H1 (cell line): ENCODE data around the gene EPHB6. TPM values are rescaled to one million over a fixed set of nuclear protein-coding genes. Genes with fewer than 3 reads are reported as not detected.

ENCODE experiments used
- CTCF ChIA-PET: fragments of 300-600 bp; sonication (Branson Sonifier 250); formaldehyde crosslinking; loops from one replicate; lab custom pipeline; 2021; ENCODE audit not compliant: partially characterized antibody; lab: Charles Lee
- POLR2A ChIA-PET: fragments of 300-600 bp; sonication (Branson Sonifier 250); formaldehyde crosslinking; loops from one replicate; lab custom pipeline; 2021; ENCODE audit warnings: inconsistent platforms; ENCODE audit not compliant: partially characterized antibody; lab: Charles Lee
- DNase-seq, 2 experiments: peaks; one replicate each; pipeline versions ENCODE4 v3.0.0 to v3.0.0-alpha.2; 2010 to 2022; ENCODE audit warnings: low spot score in 2 of 2, low read depth in 1 of 2, mixed read lengths in 1 of 2
- FAIRE-seq: peaks from 2 replicates; lab custom pipeline; 2011; peaks lifted over from hg19 to GRCh38; lab: Jason Lieb, UNC
- H2AFZ ChIP-seq: 2 replicates; pipeline ENCODE4 v1.8.1; 2012; ENCODE audit warnings: low read length, inconsistent platforms
- H2AK5ac ChIP-seq: 2 replicates; pipeline ENCODE4 v1.6.1; 2013; ENCODE audit warnings: low read depth, low read length
- H2BK120ac ChIP-seq: replicated peaks from 2 replicates; pipeline ENCODE3; 2013; ENCODE audit warnings: low read depth, low read length, inconsistent platforms
- H2BK12ac ChIP-seq: 2 replicates; pipeline ENCODE4 v1.6.1; 2013; ENCODE audit warnings: low read depth, low read length
- H2BK15ac ChIP-seq: 2 replicates; pipeline ENCODE4 v1.6.1; 2013; ENCODE audit warnings: low read length
- H2BK20ac ChIP-seq: 2 replicates; pipeline ENCODE4 v1.6.1; 2013; ENCODE audit warnings: low read length
- H2BK5ac ChIP-seq: 2 replicates; pipeline ENCODE4 v1.6.1; 2013; ENCODE audit warnings: low read depth, low read length
- H3K14ac ChIP-seq: 2 replicates; pipeline ENCODE4 v1.6.1; 2013; ENCODE audit warnings: inconsistent platforms; ENCODE audit not compliant: insufficient read length
- H3K18ac ChIP-seq: 2 replicates; pipeline ENCODE4 v1.6.1; 2013; ENCODE audit warnings: low read length; ENCODE audit errors: extremely low read depth
- H3K23ac ChIP-seq: 2 replicates; pipeline ENCODE4 v1.6.1; 2013; ENCODE audit warnings: inconsistent platforms; ENCODE audit not compliant: insufficient read length
- H3K23me2 ChIP-seq: 2 replicates; pipeline ENCODE4 v1.6.1; 2013; ENCODE audit warnings: low read depth, low read length
- H3K27ac ChIP-seq: 2 replicates; pipeline ENCODE4 v1.6.1; 2011; ENCODE audit warnings: low read depth, low read length, inconsistent platforms
- H3K27me3 ChIP-seq, 4 experiments: replicated peaks in 1 of 4; 1 replicate in 1 of 4; 2 replicates in 3 of 4; pipeline versions ENCODE4 v1.6.1 to v1.8.1; 2011 to 2013; ENCODE audit warnings: low read length in 3 of 4, mild to moderate bottlenecking in 3 of 4, inconsistent platforms in 2 of 4, mixed read lengths in 2 of 4, moderate library complexity in 1 of 4; ENCODE audit not compliant: control insufficient read depth in 3 of 4, insufficient read depth in 3 of 4; ENCODE audit errors: extremely low read depth in 1 of 4
- H3K36me3 ChIP-seq, 4 experiments: 2 replicates each; pipeline versions ENCODE4 v1.6.1 to v1.8.1; 2011 to 2013; ENCODE audit warnings: mild to moderate bottlenecking in 4 of 4, low read length in 3 of 4, moderate library complexity in 2 of 4, control low read depth in 1 of 4, inconsistent platforms in 1 of 4; ENCODE audit not compliant: insufficient read depth in 4 of 4, control insufficient read depth in 2 of 4
- H3K4ac ChIP-seq: replicated peaks from 2 replicates; pipeline ENCODE3; 2013; ENCODE audit warnings: low read length, low read depth, mixed read lengths, inconsistent platforms; ENCODE audit not compliant: insufficient read length
- H3K4me1 ChIP-seq, 4 experiments: replicated peaks in 1 of 4; 1 replicate in 1 of 4; 2 replicates in 3 of 4; pipeline versions ENCODE4 v1.6.1 to v1.8.1; 2011 to 2013; ENCODE audit warnings: low read length in 3 of 4, inconsistent platforms in 2 of 4, mixed read lengths in 1 of 4; ENCODE audit not compliant: insufficient read depth in 4 of 4, control insufficient read depth in 3 of 4
- H3K4me2 ChIP-seq, 2 experiments: 2 replicates each; pipeline versions ENCODE4 v1.6.1 to v1.8.1; 2011 to 2013; ENCODE audit warnings: low read depth in 2 of 2, low read length in 2 of 2, control low read depth in 1 of 2, inconsistent platforms in 1 of 2, mild to moderate bottlenecking in 1 of 2; ENCODE audit not compliant: insufficient read depth in 1 of 2
- H3K4me3 ChIP-seq, 4 experiments: fragments of 200-600, 300-600 bp in 1 of 4; sonication (generic), shearing (Covaris generic), sonication (Bioruptor Twin) in 1 of 4; 2 replicates each; pipeline versions ENCODE4 v1.5.1 to v1.8.1; 2011 to 2016; ENCODE audit warnings: low read length in 4 of 4, low read depth in 3 of 4, control low read depth in 2 of 4, inconsistent platforms in 2 of 4, mild to moderate bottlenecking in 2 of 4, mixed read lengths in 1 of 4, moderate library complexity in 1 of 4; ENCODE audit not compliant: insufficient read depth in 2 of 4; ENCODE audit errors: extremely low read depth in 1 of 4
- H3K56ac ChIP-seq: replicated peaks from 2 replicates; pipeline ENCODE3; 2013; ENCODE audit warnings: low read depth, mild to moderate bottlenecking, mixed read lengths, low read length, inconsistent platforms; ENCODE audit not compliant: insufficient read length
- H3K79me1 ChIP-seq: 2 replicates; pipeline ENCODE4 v1.6.1; 2013; ENCODE audit warnings: low read depth, low read length, control low read depth
- H3K79me2 ChIP-seq, 2 experiments: 2 replicates each; pipeline versions ENCODE4 v1.6.1 to v1.8.1; 2012 to 2013; ENCODE audit warnings: low read length in 2 of 2, mild to moderate bottlenecking in 2 of 2, inconsistent platforms in 1 of 2; ENCODE audit not compliant: insufficient read depth in 2 of 2, control insufficient read depth in 1 of 2
- H3K9ac ChIP-seq, 4 experiments: replicated peaks in 1 of 4; 1 replicate in 1 of 4; 2 replicates in 3 of 4; pipeline versions ENCODE4 v1.6.1 to v1.8.1; 2011 to 2013; ENCODE audit warnings: low read depth in 3 of 4, low read length in 3 of 4, control low read depth in 2 of 4, mild to moderate bottlenecking in 2 of 4, moderate library complexity in 2 of 4, inconsistent platforms in 1 of 4; ENCODE audit errors: extremely low read depth in 1 of 4
- H3K9me3 ChIP-seq, 2 experiments: 2 replicates each; pipeline versions ENCODE4 v1.6.1 to v1.8.1; 2012 to 2013; ENCODE audit warnings: mild to moderate bottlenecking in 2 of 2, moderate library complexity in 2 of 2, control low read depth in 1 of 2, inconsistent platforms in 1 of 2, low read depth in 1 of 2, low read length in 1 of 2, mixed read lengths in 1 of 2; ENCODE audit not compliant: insufficient read depth in 2 of 2
- H4K20me1 ChIP-seq, 2 experiments: replicated peaks in 1 of 2; 2 replicates each; pipeline versions ENCODE3 to v1.8.1; 2011 to 2013; ENCODE audit warnings: inconsistent platforms in 2 of 2, low read length in 2 of 2, mild to moderate bottlenecking in 1 of 2; ENCODE audit not compliant: insufficient read depth in 2 of 2, control insufficient read depth in 1 of 2
- H4K5ac ChIP-seq: 2 replicates; pipeline ENCODE4 v1.6.1; 2013; ENCODE audit warnings: low read length, low read depth, mixed read lengths, inconsistent platforms; ENCODE audit not compliant: insufficient read length
- H4K8ac ChIP-seq: 2 replicates; pipeline ENCODE4 v1.8.0; 2013; ENCODE audit warnings: mild to moderate bottlenecking, moderate library complexity, low read length, inconsistent platforms; ENCODE audit not compliant: insufficient read depth; ENCODE audit errors: extremely low read depth
- H4K91ac ChIP-seq: replicated peaks from 2 replicates; pipeline ENCODE3; 2013; ENCODE audit warnings: low read length, mixed read lengths, inconsistent platforms; ENCODE audit not compliant: insufficient read length
- ASH2L ChIP-seq: fragments of 200-600, 300-600 bp; sonication (generic); IDR thresholded peaks from one replicate; pipeline ENCODE4 v1.7.1; 2017; ENCODE audit warnings: low read length
- BACH1 ChIP-seq: IDR thresholded peaks from 2 replicates; pipeline ENCODE4 v1.6.1; 2012; ENCODE audit warnings: low read length, improper control_type of control experiment
- HDAC2 ChIP-seq, 2 experiments: fragments of 300-600 bp in 1 of 2; sonication (generic) in 1 of 2; IDR thresholded peaks; 2 replicates each; pipeline ENCODE4 v1.6.1; 2011 to 2012; ENCODE audit warnings: low read depth in 2 of 2, low read length in 2 of 2, mild to moderate bottlenecking in 2 of 2, moderate library complexity in 2 of 2, borderline replicate concordance in 1 of 2, inconsistent platforms in 1 of 2
- RXRA ChIP-seq: IDR thresholded peaks from 2 replicates; pipeline ENCODE4 v1.6.1; 2011; ENCODE audit warnings: low read depth, mild to moderate bottlenecking, low read length, moderate library complexity; ENCODE audit not compliant: insufficient read depth
- SIN3A ChIP-seq, 2 experiments: IDR thresholded peaks in 1 of 2; conservative IDR thresholded peaks in 1 of 2; 2 replicates each; pipeline ENCODE4 v1.6.1; 2011 to 2012; ENCODE audit warnings: low read length in 2 of 2, improper control_type of control experiment in 1 of 2, low read depth in 1 of 2, mild to moderate bottlenecking in 1 of 2
- SIRT6 ChIP-seq: IDR thresholded peaks from one replicate; pipeline ENCODE4 v1.7.1; 2012; ENCODE audit warnings: low read length, inconsistent platforms
- WGBS, 2 experiments: shearing (Covaris generic) in 1 of 2; methylation state at CpG; one replicate each; pipeline versions ENCODE4 v1.1.6 to v1.1.7; 2013 to 2015; ENCODE audit warnings: low lambda C conversion rate in 2 of 2, mixed read lengths in 2 of 2, inconsistent platforms in 1 of 2, low coverage in 1 of 2, missing lambda C conversion rate in 1 of 2; ENCODE audit not compliant: insufficient replicate concordance in 2 of 2, insufficient coverage in 1 of 2, insufficient read length in 1 of 2; ENCODE audit errors: extremely low coverage in 1 of 2, missing lambda C conversion rate in 1 of 2; 5-methylcytosine and 5-hydroxymethylcytosine counted together
- polyA plus RNA-seq, 7 experiments: library from polyadenylated mRNA; depleted of rRNA in 3 of 7; stranded (reverse) in 5 of 7; unstranded in 2 of 7; fragments of >200 nt in 5 of 7; fragments of 200-250 nt in 2 of 7; gene quantifications; 1 replicate in 5 of 7; 2 replicates in 1 of 7; 4 replicates in 1 of 7; pipeline versions ENCODE4 v1.2.1 to v1.2.3, GENCODE V29; 2011 to 2013; ENCODE audit warnings: missing spikeins in 2 of 7, mixed read lengths in 2 of 7
- total RNA-seq: library from RNA; stranded (reverse); fragmentation: NEBNext Ultra II Directional; extraction: Animal tissue kit (Norgen Biotek cat#: 25700); gene quantifications from 2 replicates; pipeline ENCODE4 v1.2.1, GENCODE V29; 2021
- TF ChIP-seq, protein P1 (sequence below): IDR thresholded peaks from 2 replicates; pipeline ENCODE4 v1.6.1; 2011; ENCODE audit warnings: low read length, improper control_type of control experiment
- TF ChIP-seq, protein P2 (sequence below), 3 experiments: IDR thresholded peaks; 1 replicate in 2 of 3; 2 replicates in 1 of 3; pipeline versions ENCODE4 v1.5.1 to v1.6.1; 2011; ENCODE audit warnings: low read length in 3 of 3, mild to moderate bottlenecking in 3 of 3, inconsistent platforms in 2 of 3, low read depth in 1 of 3, moderate library complexity in 1 of 3; ENCODE audit not compliant: insufficient read depth in 1 of 3; ENCODE audit errors: control extremely low read depth in 1 of 3
- TF ChIP-seq, protein P3 (sequence below): IDR thresholded peaks from 2 replicates; pipeline ENCODE4 v1.6.1; 2012; ENCODE audit warnings: inconsistent platforms

The EPHB6 gene
- total and polyA plus RNA-seq, 2 of the 8 experiments (the other 6 are each of a cell fraction or from before 2014, with no cell fraction given), result 19.7 TPM

DNA sequence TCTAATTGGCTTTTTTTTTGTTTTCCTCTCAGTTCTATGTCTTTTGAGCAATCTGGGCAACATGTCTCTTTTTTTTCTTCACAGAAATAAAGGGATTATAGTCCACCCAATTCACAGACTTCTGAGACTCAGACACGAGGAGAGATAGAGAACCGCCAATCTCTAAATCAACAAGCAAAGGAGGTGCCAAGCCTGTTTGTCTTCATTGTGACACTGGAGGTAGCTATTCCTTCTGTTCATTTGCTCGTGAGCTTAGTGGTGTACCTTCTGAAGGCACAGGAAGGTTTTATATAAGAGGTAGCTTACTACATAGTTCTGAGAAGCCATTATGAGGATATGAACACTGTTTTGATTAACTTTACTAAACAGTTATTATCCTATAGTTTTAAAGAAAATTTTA lies 6.1 kb downstream of the EPHB6 start:
- no peak overlapping the region for H3K56ac ChIP-seq
- H3K27ac ChIP-seq, result no peak overlapping the region
- H3K18ac ChIP-seq, result no peak overlapping the region
- H3K23me2 ChIP-seq, result no peaks in the 10 kb centered on the region
- H2BK15ac ChIP-seq, result no peak overlapping the region
- no peaks in the 10 kb centered on the region for H3K79me2 ChIP-seq
- no peaks in the 10 kb centered on the region for H4K20me1 ChIP-seq
- H2BK12ac ChIP-seq, result no peak overlapping the region
- no peak overlapping the region for H2BK20ac ChIP-seq
- H4K91ac ChIP-seq, result no peak overlapping the region
- DNase-seq, result no peak
- ChIA-PET CTCF (interaction anchor here (0.7 to 10.2 kb wide), 8 partner anchors 14 to 378 kb away, joined by 3 to 87 read pairs (median 4); no protein-coding TSS in a partner anchor), POLR2A (no interaction called here)
- FAIRE-seq, result no peak
- H3K14ac ChIP-seq, result no peak overlapping the region
- H2BK120ac ChIP-seq, result no peak overlapping the region
- no peak overlapping the region for H3K4me2 ChIP-seq
- H3K36me3 ChIP-seq, result no peaks in the 10 kb centered on the region
- H3K4me1 ChIP-seq, result peaks cover 2 to 15% (median 8%) of the 10 kb centered on the region in 4 experiments; a peak in 6 of 7 replicates
- H3K23ac ChIP-seq, result no peak overlapping the region
- no peak overlapping the region for H4K5ac ChIP-seq
- H3K9ac ChIP-seq, result no peak overlapping the region
- no peak overlapping the region for H2BK5ac ChIP-seq
- H4K8ac ChIP-seq, result no peak overlapping the region
- H2AK5ac ChIP-seq, result no peak overlapping the region
- no peak overlapping the region for H3K4ac ChIP-seq
- H3K27me3 ChIP-seq, result peaks cover 0 to 2% (median 0%) of the 10 kb centered on the region in 4 experiments; a peak in 1 of 7 replicates
- no peaks in the 10 kb centered on the region for H3K9me3 ChIP-seq
- H2AFZ ChIP-seq, result no peak overlapping the region
- H3K79me1 ChIP-seq, result no peaks in the 10 kb centered on the region
- H3K4me3 ChIP-seq, result no peak overlapping the region
- 84% methylated on average over 3 of the region's 3 CpGs; no CpG with 5 or more reads in 1 of the 2 experiments for WGBS, 2 experiments
- TF ChIP-seq, protein P1, sequence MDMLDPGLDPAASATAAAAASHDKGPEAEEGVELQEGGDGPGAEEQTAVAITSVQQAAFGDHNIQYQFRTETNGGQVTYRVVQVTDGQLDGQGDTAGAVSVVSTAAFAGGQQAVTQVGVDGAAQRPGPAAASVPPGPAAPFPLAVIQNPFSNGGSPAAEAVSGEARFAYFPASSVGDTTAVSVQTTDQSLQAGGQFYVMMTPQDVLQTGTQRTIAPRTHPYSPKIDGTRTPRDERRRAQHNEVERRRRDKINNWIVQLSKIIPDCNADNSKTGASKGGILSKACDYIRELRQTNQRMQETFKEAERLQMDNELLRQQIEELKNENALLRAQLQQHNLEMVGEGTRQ, result no peak
- TF ChIP-seq, protein P2, sequence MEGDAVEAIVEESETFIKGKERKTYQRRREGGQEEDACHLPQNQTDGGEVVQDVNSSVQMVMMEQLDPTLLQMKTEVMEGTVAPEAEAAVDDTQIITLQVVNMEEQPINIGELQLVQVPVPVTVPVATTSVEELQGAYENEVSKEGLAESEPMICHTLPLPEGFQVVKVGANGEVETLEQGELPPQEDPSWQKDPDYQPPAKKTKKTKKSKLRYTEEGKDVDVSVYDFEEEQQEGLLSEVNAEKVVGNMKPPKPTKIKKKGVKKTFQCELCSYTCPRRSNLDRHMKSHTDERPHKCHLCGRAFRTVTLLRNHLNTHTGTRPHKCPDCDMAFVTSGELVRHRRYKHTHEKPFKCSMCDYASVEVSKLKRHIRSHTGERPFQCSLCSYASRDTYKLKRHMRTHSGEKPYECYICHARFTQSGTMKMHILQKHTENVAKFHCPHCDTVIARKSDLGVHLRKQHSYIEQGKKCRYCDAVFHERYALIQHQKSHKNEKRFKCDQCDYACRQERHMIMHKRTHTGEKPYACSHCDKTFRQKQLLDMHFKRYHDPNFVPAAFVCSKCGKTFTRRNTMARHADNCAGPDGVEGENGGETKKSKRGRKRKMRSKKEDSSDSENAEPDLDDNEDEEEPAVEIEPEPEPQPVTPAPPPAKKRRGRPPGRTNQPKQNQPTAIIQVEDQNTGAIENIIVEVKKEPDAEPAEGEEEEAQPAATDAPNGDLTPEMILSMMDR (IDR thresholded peaks at IDR 0.05; ENCODE audit: control extremely low read depth in 1 of 3, insufficient read depth in 1 of 3, low read depth in 1 of 3, low read length in 3 of 3), result no peak
- no peak for TF ChIP-seq BACH1
- TF ChIP-seq, protein P3, sequence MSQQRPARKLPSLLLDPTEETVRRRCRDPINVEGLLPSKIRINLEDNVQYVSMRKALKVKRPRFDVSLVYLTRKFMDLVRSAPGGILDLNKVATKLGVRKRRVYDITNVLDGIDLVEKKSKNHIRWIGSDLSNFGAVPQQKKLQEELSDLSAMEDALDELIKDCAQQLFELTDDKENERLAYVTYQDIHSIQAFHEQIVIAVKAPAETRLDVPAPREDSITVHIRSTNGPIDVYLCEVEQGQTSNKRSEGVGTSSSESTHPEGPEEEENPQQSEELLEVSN, result no peak
- no peak for TF ChIP-seq RXRA
- TF ChIP-seq HDAC2 (IDR thresholded peaks at IDR 0.05; ENCODE audit: borderline replicate concordance in 1 of 2, low read depth in 2 of 2, low read length in 2 of 2), result no peak
- TF ChIP-seq ASH2L, result no peak
- TF ChIP-seq SIN3A (conservative IDR thresholded peaks at IDR 0.05 in 1 of 2, IDR thresholded peaks at IDR 0.05 in 1 of 2; ENCODE audit: low read depth in 1 of 2, low read length in 2 of 2), result no peak
- TF ChIP-seq SIRT6, result no peak
